Measurements from ENCODE around the gene ANXA11.
"Not testable (repeated sequence)": the region's sequence is repeated elsewhere in the genome, so short reads cannot be mapped to it uniquely, and the experiment has no call there.

Gene ANXA11

DNA sequence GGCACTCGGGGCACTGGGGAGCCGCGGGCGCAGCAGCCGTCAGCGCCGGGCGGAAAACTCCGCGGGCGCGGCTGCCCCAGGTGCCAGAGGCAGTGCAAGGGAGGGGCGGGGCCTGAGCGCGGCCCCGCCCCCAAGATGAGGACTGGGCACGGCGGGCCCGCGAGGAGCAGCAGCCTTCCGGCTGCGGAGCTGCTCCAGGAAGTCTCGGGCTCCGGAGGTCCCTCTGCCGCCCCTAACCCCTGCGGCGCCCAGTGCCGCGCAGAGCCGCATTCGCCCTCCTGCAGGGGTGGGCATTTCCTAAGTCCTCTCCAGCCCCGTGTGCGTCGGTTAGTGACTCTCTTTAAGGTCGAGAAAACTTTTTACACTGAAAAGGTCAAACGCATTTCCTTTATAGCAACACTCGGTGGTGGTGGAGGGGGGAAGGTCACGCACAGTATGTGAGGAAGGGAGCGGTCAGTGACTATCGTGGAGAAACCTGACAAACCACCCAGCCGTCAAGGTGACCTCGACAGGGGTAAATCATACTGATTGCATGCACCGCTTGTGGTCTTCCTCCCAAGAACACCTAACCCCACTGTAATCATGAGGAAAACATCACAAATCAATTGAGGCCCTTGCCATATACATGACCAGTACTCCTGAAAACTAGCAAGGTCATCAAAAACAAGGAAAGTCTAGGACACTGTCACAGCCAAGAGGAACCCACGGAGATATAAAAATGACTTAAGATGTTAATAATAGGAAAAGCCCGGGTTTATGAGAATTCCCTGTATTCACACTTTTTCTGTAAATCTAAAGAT lies at the start of gene ANXA11:
ANXA11 (minus strand) TSS at position 61 of the 800 bp plus-strand sequence. CDS start 32,676 bp downstream, outside the sequence.
- POLR2A ChIA-PET, result interaction anchor here (0.7 to 0.9 kb wide), 4 partner anchors 12 to 47 kb away, joined by 3 to 4 read pairs (median 3); no protein-coding TSS in a partner anchor
- H3K4me3 ChIP-seq (ENCODE audit: low read depth, low read length), result peak within 1 kb of the TSS; percentile 76
- no peak for DNase-seq (ENCODE audit: low read depth, low spot score)
- CTCF ChIA-PET, result no interaction called here
- TF ChIP-seq, protein P1, sequence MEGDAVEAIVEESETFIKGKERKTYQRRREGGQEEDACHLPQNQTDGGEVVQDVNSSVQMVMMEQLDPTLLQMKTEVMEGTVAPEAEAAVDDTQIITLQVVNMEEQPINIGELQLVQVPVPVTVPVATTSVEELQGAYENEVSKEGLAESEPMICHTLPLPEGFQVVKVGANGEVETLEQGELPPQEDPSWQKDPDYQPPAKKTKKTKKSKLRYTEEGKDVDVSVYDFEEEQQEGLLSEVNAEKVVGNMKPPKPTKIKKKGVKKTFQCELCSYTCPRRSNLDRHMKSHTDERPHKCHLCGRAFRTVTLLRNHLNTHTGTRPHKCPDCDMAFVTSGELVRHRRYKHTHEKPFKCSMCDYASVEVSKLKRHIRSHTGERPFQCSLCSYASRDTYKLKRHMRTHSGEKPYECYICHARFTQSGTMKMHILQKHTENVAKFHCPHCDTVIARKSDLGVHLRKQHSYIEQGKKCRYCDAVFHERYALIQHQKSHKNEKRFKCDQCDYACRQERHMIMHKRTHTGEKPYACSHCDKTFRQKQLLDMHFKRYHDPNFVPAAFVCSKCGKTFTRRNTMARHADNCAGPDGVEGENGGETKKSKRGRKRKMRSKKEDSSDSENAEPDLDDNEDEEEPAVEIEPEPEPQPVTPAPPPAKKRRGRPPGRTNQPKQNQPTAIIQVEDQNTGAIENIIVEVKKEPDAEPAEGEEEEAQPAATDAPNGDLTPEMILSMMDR (IDR thresholded peaks at IDR 0.05; ENCODE audit: insufficient read depth, low read length, missing control alignments), result no peak

DNA sequence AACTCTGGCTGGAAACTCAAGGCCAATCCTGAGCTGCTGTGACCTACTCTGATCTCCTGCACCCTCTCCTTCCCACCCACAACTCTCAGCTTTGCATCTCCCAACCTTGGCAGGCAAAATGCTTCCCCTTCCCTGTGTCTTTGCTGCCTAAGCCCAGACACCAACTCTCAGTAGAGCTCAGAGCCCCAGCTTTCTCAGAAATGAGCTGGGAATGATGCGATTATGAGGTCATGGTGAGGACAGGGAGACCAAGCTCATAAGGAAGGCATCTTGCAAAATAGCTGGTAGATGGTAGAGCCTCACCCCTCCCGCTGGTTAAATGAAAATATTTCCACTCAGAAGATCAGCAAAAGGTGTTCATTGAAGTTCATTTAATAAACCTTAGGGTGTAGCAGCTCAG lies 49.4 kb upstream of the ANXA11 start:
- POLR2A ChIA-PET; CTCF ChIA-PET; DNase-seq (ENCODE audit: low read depth, low spot score); H3K4me3 ChIP-seq (ENCODE audit: low read depth, low read length): not testable (repeated sequence)

DNA sequence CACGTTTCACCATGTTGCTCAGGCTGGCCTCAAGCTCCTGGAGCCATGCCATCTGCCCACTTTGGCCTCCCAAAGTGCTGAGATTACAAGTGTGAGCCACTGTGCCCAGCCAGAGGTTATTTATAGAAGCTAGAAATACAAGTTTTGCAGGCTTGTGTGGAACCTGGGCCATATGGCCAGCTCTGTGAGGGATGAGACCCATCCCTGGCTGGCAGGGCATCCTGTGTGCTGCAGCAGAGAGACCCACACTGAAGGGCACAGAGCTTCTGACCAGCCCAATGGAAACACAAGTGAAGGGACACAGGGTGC lies 48.6 kb upstream of the ANXA11 start:
- POLR2A ChIA-PET; H3K4me3 ChIP-seq (ENCODE audit: low read depth, low read length); DNase-seq (ENCODE audit: low read depth, low spot score): not testable (repeated sequence)
- CTCF ChIA-PET, result interaction anchor here (1.8 kb wide), 1 partner anchor 195 kb away, joined by 5 read pairs; no protein-coding TSS in a partner anchor

DNA sequence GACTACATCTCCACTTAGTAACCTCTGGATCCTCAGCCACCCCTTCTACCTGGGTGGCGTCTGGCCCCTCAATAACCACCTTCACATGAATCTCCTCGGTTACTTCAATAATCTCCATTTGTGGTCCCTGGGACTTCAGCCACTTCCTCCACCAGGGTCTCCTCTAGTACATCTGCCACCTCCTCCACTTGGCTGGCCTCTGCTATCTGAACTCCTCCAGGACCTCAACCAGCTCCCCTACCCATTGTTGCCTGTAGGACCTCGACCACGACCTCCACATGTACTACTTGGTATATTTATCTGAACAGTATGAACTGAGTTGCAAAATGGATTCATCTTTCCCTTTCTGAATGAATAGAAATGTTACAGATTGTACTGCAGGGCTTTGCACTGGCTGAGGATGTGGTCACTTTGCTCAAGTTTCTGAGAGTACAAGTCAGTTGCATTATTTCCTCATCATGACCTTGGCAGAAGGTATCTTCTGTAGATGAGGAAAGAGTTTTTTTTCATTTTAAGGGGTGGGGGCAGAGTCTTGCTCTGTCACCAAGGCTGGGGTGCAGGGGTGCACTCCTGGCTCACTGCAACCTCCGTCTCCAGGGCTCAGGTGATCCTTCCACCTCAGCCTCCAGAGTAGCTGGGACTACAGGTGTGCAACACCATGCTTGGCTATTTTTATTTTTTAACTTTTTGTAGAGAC lies 48.1 kb upstream of the ANXA11 start:
- CTCF ChIA-PET, result interaction anchor here (1.8 to 2.8 kb wide), 2 partner anchors 8 to 195 kb away, joined by 5 to 11 read pairs; no protein-coding TSS in a partner anchor
- POLR2A ChIA-PET, result no interaction called here
- no peak overlapping the region for H3K4me3 ChIP-seq (ENCODE audit: low read depth, low read length)
- DNase-seq (ENCODE audit: low read depth, low spot score), result no peak
- TF ChIP-seq, protein P1 (IDR thresholded peaks at IDR 0.05; ENCODE audit: insufficient read depth, low read length, missing control alignments), result no peak

DNA sequence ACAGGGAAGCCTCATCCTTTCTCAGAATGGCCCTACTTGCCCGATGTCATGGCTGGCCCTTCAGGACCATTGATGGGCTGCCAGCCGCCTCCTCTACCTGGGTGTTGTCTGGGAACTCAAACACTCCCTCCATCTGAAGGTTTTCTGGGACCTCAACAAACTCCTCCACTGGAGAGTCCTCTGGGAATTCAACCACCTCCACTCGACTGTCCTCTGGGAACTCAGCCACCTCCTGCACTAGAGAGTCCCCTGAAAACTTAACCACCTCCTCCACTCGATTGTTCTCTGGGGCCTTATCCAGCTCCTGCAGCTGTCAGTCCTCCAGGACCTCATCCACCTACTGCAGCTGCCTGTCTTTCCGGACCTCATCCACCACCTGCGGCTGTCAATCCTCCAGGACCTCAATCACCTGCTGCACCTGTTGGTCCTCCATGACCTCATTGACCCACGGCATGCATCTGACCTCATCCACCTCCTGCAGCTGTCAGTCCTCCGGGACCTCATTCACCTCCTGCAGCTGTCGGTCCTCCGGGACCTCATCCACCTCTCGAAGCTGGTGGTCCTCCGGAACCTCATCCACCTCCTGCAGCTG lies 47.1 kb upstream of the ANXA11 start:
- TF ChIP-seq, protein P1 (IDR thresholded peaks at IDR 0.05; ENCODE audit: insufficient read depth, low read length, missing control alignments), result no peak
- CTCF ChIA-PET, result interaction anchor here (1.6 to 2.8 kb wide), 3 partner anchors 9 to 193 kb away, joined by 5 to 11 read pairs (median 5); no protein-coding TSS in a partner anchor
- DNase-seq (ENCODE audit: low read depth, low spot score), result no peak
- POLR2A ChIA-PET, result no interaction called here
- no peak overlapping the region for H3K4me3 ChIP-seq (ENCODE audit: low read depth, low read length)

DNA sequence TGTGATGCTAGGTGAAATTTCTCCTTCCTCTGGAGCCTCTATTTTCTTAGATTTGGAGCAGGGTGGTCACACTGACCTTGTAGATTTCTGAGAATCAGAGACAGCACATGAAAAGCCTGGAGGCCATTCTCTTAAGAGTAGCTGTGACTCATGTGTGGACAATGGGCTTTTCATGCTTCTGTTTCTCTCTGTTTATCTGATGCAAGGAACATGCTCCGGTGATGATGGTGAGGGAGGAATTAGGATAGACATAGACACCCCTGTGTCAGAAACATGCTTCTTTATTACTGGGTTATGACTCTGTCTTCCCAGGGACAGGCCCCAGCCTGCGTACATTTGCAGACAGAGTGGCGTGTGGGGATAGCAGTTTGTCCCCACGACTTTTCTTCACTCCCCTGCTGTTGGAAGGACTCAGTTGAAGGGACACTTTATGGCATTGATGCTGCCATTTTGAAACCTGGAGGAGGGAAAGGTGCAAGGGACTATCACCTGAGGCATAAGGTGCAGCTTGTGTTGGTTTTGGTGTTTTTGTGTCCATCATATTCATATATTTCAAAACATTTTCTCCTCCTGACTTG lies 46.5 kb upstream of the ANXA11 start:
- H3K4me3 ChIP-seq (ENCODE audit: low read depth, low read length); POLR2A ChIA-PET; DNase-seq (ENCODE audit: low read depth, low spot score): not testable (repeated sequence)
- CTCF ChIA-PET, result interaction anchor here (1.6 to 2.8 kb wide), 2 partner anchors 10 to 108 kb away, joined by 5 to 11 read pairs; no protein-coding TSS in a partner anchor

DNA sequence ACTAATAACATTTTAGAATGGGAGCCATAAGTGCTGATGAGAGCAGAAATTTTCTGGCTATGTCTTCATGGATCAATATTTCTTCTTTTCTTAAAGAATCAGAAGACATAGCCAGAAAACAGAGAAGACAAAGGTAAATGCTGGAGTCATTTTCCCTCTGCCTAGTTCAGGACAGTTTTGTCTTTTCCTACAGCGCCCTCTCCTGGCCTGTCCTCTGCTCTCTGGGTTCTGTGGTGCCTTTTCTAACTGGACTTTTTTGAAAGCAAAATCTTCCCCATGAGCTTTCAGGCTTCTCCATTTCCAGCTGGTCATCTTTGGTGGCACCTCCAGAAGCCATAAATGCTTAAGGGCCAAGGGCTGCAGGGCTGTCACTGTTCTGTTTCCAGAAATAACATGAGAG lies 45.1 kb upstream of the ANXA11 start:
- DNase-seq (ENCODE audit: low read depth, low spot score); CTCF ChIA-PET; H3K4me3 ChIP-seq (ENCODE audit: low read depth, low read length); POLR2A ChIA-PET: not testable (repeated sequence)

DNA sequence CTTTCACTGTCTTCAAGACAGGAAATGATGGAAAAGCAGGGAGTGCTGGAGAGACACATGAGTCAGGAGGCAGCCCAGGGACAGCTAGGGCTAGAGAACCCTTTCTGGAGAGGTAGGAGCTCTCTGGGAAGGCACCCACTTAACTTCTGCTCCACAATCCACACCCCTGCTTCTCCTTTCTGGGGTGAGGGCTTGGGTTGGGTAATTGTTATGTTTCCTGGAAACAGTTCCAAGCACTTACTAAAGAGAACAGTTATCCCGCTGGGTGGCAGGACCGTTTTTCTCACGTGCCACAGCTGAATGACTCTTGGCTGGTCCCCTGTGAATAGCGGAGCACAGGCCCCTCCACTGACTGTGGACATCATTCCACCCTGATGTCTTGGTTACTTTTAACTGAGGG lies 44.6 kb upstream of the ANXA11 start:
- POLR2A ChIA-PET, result not testable (repeated sequence)

DNA sequence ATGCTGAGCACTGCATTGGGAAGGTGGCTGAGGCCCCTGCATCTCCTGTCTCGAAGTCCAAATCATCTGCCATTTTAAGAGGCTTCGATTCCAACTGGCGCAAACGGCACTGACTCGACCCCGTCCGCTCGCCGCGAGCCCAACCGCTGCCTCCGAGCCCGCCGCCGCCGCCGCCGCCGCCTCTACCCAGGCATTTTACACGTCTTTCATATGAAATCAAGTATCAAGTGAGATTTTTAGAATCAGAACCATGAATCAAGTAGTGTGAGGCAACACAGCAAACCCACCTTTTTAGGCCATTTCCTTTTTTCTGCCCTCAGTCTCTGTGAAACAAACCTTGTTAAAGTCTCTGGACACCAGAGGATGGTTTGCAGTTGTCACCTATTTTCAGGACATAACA lies 42.3 kb upstream of the ANXA11 start:
- H3K4me3 ChIP-seq (ENCODE audit: low read depth, low read length); POLR2A ChIA-PET; DNase-seq (ENCODE audit: low read depth, low spot score); CTCF ChIA-PET: not testable (repeated sequence)

More for the DNA sequence above, 44.6 kb upstream of the ANXA11 start:
- DNase-seq (ENCODE audit: low read depth, low spot score); CTCF ChIA-PET; H3K4me3 ChIP-seq (ENCODE audit: low read depth, low read length): not testable (repeated sequence)

DNA sequence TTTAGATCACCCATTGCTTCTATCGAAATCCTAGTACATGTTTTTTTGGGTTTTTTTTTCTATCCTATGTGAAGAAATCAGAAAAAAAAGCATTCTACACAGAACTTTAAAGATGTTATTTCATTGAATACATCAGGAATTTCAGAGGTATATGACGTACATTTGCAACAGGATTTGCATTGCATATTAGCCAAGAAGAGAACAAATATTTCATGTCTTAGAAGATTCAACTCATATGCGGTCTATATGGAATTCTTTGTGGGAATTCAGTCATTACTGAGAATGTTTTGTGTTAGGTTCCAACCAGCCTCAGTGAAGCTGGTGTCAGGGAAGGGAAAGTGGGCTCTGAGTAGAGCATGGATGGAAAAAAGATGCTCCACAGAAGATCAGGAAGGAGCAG lies 39.0 kb upstream of the ANXA11 start:
- DNase-seq (ENCODE audit: low read depth, low spot score); POLR2A ChIA-PET; CTCF ChIA-PET; H3K4me3 ChIP-seq (ENCODE audit: low read depth, low read length): not testable (repeated sequence)

DNA sequence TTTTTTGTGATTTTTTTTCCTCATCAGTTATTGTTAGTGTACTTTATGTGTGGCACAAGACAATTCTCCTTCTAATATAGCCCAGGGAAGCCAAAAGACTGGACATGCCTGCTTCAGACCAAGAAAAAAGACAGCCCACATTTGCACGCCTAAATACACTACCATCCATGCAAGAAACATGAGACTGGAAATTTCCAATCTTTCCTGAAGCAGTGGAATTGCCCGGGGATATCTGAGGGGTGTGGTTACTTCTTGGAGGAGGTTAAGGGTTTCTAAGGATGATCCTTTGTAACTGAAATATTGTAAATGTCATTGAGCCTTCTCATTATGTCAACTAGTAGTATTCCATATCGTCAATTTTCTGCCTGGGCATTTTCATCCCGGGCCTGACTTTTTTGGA lies 37.0 kb upstream of the ANXA11 start:
- DNase-seq (ENCODE audit: low read depth, low spot score); H3K4me3 ChIP-seq (ENCODE audit: low read depth, low read length); CTCF ChIA-PET; POLR2A ChIA-PET: not testable (repeated sequence)

DNA sequence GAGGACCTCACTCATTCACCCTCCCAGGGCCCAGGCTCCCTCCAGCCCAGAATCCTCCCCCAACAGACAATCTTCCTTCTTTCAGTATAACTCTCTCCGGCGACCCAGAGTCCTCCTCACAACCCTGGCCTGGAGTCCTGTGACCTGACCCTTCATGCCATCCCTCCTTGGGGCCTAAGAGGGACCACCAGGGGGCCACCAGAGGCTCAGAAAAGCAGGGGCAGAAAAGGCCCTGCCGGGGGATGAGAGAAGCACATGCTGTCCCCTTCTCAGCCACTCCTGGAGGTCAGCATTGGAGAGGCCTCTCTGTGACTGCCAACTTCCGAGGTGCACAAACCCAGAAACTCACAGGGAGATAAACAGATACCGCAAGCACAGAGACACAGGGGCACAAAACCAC lies 31.1 kb upstream of the ANXA11 start:
- POLR2A ChIA-PET; H3K4me3 ChIP-seq (ENCODE audit: low read depth, low read length); DNase-seq (ENCODE audit: low read depth, low spot score); CTCF ChIA-PET: not testable (repeated sequence)

Measured in AG04449 (cell line).